Left ventricle myocardium inferior (tissue), 1 donor: ENCODE data around the gene FNDC3B. TPM values are rescaled to one million over a fixed set of nuclear protein-coding genes. Genes with fewer than 3 reads are reported as not detected.

Experiments used
- DNase-seq: peaks from one replicate; pipeline ENCODE4 v3.0.0-alpha.2; 2020
- H3K27ac ChIP-seq: fragments of 200-600 bp; replicated peaks from 2 replicates; pipeline ENCODE4 v1.8.0; 2021
- H3K27me3 ChIP-seq: fragments of 200-600 bp; 2 replicates; pipeline ENCODE4 v1.8.0; 2021; ENCODE audit warnings: low read depth
- H3K36me3 ChIP-seq: fragments of 200-600 bp; 2 replicates; pipeline ENCODE4 v1.8.0; 2021
- H3K4me1 ChIP-seq: fragments of 200-600 bp; 2 replicates; pipeline ENCODE4 v1.8.0; 2021
- H3K4me3 ChIP-seq: fragments of 200-600 bp; 2 replicates; pipeline ENCODE4 v1.8.0; 2021; ENCODE audit warnings: mild to moderate bottlenecking, moderate library complexity
- H3K9me3 ChIP-seq: fragments of 200-600 bp; replicated peaks from 2 replicates; pipeline ENCODE4 v1.8.0; 2021
- CTCF ChIP-seq: fragments of 200-600 bp; IDR thresholded peaks from 2 replicates; pipeline ENCODE4 v1.8.0; 2021; ENCODE audit warnings: antibody characterized with exemption, mild to moderate bottlenecking, borderline replicate concordance
- intact Hi-C: fragments of 100-400 bp; cut with micrococcal nuclease; formaldehyde crosslinking; loops from one replicate; pipeline ENCODE4 v1.11.0; 2022
- total RNA-seq: library from RNA; stranded (reverse); fragmentation: NEBNext Ultra II Directional; extraction: Animal tissue kit (Norgen Biotek cat#: 25700); gene quantifications from one replicate; pipeline ENCODE4 v1.2.1, GENCODE V29; 2021
- donor health status: DM: no; HTN: yes; CAD: no; lungs with severe emphysema.

Gene FNDC3B
- total RNA-seq, 1 donor from 2014 or later, result 75.7 TPM

GRCh38 chr3:172369590-172370259 lies 330.3 kb downstream of the FNDC3B start:
- H3K4me3 ChIP-seq, result no peak overlapping the region
- peaks cover 54% of the 10 kb centered on the region for H3K36me3 ChIP-seq
- no peaks in the 10 kb centered on the region for H3K27me3 ChIP-seq
- DNase-seq, result no peak
- H3K4me1 ChIP-seq, result peaks cover 41% of the 10 kb centered on the region
- no peaks in the 10 kb centered on the region for H3K9me3 ChIP-seq
- intact Hi-C loops, result no loop called here
- no peak for TF ChIP-seq CTCF
- H3K27ac ChIP-seq, result peak overlapping the region; percentile 74

- Histone ChIP-seq H3K9me3 (no peaks in the 10 kb centered on the region), H3K36me3 (peaks cover 50% of the 10 kb centered on the region), H3K4me1 (peaks cover 41% of the 10 kb centered on the region), H3K4me3 (no peak overlapping the region), H3K27me3 (no peaks in the 10 kb centered on the region), H3K27ac (peak overlapping the region; percentile 74)
- no peak for TF ChIP-seq CTCF
- intact Hi-C loops, result no loop called here
- DNase-seq, result no peak
Measured at GRCh38 chr3:172370419-172370818, 331.0 kb downstream of the FNDC3B start.

GRCh38 chr3:172371544-172371943 lies 332.2 kb downstream of the FNDC3B start:
- Histone ChIP-seq H3K27ac (no peak overlapping the region), H3K36me3 (peaks cover 44% of the 10 kb centered on the region), H3K9me3 (no peaks in the 10 kb centered on the region), H3K4me3 (no peak overlapping the region), H3K27me3 (no peaks in the 10 kb centered on the region), H3K4me1 (peaks cover 41% of the 10 kb centered on the region)
- no peak for TF ChIP-seq CTCF
- no peak for DNase-seq
- intact Hi-C loops, result no loop called here

- H3K27me3 ChIP-seq, result no peaks in the 10 kb centered on the region
- peaks cover 34% of the 10 kb centered on the region for H3K4me1 ChIP-seq
- intact Hi-C loops, result no loop called here
- no peak for DNase-seq
- no peak for TF ChIP-seq CTCF
- peaks cover 44% of the 10 kb centered on the region for H3K36me3 ChIP-seq
- H3K9me3 ChIP-seq, result no peaks in the 10 kb centered on the region
- no peak overlapping the region for H3K27ac ChIP-seq
- H3K4me3 ChIP-seq, result no peak overlapping the region
Measured at GRCh38 chr3:172372895-172373294, 333.5 kb downstream of the FNDC3B start.

- H3K27ac ChIP-seq, result no peak overlapping the region
- no peak overlapping the region for H3K4me3 ChIP-seq
- H3K36me3 ChIP-seq, result peaks cover 55% of the 10 kb centered on the region
- peaks cover 29% of the 10 kb centered on the region for H3K4me1 ChIP-seq
- no peaks in the 10 kb centered on the region for H3K27me3 ChIP-seq
- DNase-seq, result no peak
- intact Hi-C loops, result no loop called here
- no peaks in the 10 kb centered on the region for H3K9me3 ChIP-seq
- no peak for TF ChIP-seq CTCF
Measured at GRCh38 chr3:172373912-172374311, 334.5 kb downstream of the FNDC3B start.
